ENCODE measurements around the gene MAGEB2. TPM values are rescaled to one million over a fixed set of nuclear protein-coding genes. Genes with fewer than 3 reads are reported as not detected.

The MAGEB2 gene
- total RNA-seq, 3 donors from 2014 or later: not detected

DNA sequence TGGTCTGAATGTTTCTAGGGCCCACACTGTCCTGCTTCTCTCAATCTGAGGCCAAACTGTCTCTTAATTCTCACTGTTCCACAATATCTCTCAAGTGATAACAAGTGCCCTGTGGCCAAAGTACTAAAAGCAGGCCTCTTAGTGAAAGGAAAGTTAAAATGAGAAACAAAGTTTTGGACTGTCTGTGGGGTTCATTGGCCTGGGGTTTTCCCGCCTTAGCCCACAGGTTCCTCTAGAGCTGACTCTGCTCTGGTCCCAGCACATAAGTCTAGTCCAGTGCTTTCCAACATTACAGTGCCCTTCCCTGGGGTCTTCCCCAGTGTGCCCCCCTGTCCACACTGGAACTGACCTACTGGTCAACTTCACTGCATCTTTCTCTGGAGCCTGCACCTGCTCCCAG, 37.9 kb downstream of the MAGEB2 start:
- no peaks in the 10 kb centered on the region for H3K4me1 ChIP-seq (ENCODE audit: low read depth)
- ATAC-seq (no peak), DNase-seq (no peak)
- no peaks in the 10 kb centered on the region for H3K9me3 ChIP-seq
- no peak overlapping the region for H3K4me3 ChIP-seq
- TF ChIP-seq, protein P1, sequence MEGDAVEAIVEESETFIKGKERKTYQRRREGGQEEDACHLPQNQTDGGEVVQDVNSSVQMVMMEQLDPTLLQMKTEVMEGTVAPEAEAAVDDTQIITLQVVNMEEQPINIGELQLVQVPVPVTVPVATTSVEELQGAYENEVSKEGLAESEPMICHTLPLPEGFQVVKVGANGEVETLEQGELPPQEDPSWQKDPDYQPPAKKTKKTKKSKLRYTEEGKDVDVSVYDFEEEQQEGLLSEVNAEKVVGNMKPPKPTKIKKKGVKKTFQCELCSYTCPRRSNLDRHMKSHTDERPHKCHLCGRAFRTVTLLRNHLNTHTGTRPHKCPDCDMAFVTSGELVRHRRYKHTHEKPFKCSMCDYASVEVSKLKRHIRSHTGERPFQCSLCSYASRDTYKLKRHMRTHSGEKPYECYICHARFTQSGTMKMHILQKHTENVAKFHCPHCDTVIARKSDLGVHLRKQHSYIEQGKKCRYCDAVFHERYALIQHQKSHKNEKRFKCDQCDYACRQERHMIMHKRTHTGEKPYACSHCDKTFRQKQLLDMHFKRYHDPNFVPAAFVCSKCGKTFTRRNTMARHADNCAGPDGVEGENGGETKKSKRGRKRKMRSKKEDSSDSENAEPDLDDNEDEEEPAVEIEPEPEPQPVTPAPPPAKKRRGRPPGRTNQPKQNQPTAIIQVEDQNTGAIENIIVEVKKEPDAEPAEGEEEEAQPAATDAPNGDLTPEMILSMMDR (IDR thresholded peaks at IDR 0.05): no peak
- intact Hi-C loops (cut with DNase I, micrococcal nuclease): no loop called here
- no peaks in the 10 kb centered on the region for H3K36me3 ChIP-seq (ENCODE audit: low read depth)

DNA sequence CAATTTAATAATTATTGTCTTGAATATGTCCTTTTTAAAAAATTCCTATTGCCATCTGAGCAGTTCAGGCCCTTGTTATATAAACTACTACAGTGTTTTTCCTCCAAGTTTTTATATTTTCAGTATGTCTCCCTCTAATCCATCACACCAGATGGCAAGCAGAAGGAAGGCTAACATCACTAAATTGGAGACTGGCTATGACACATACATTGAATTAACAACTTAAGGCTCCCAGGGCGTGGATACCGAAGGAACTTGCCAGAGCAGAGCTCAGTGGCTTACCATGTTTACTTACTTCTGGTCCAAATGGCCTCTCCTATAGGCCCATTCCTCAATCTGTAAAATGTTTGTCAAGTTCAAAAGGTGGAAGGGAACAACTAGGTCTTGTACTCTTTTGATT, 44.6 kb downstream of the MAGEB2 start:
- TF ChIP-seq, protein P1 (IDR thresholded peaks at IDR 0.05): no peak
- DNase-seq (peak in 1 of 3 donors; percentile 1), ATAC-seq (no peak)
- H3K36me3 ChIP-seq (ENCODE audit: low read depth): no peaks in the 10 kb centered on the region
- H3K4me3 ChIP-seq: no peak overlapping the region
- no peaks in the 10 kb centered on the region for H3K4me1 ChIP-seq (ENCODE audit: low read depth)
- intact Hi-C loops (cut with DNase I, micrococcal nuclease): no loop called here
- no peaks in the 10 kb centered on the region for H3K9me3 ChIP-seq

DNA sequence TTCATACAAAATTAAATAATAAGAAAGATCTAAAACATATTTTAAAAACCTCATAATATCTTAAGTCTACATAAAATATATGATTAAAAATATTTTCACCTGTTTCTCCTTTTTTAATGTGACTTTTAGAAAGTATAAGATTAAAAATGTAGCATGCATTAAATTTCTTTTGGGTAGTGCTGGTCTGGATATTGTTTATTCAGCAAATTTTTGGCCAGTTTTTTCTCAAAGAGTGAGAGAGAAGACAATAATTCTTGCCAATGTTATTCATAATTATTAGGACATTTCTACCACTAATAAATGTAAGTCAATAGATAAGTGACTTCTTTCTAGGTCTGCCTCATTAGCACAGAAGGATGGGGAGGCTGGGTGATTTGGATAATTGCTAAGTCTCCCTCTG, 45.6 kb downstream of the MAGEB2 start:
- TF ChIP-seq, protein P1 (IDR thresholded peaks at IDR 0.05): no peak
- H3K36me3 ChIP-seq (ENCODE audit: low read depth): no peaks in the 10 kb centered on the region
- DNase-seq (no peak), ATAC-seq (no peak)
- no peak overlapping the region for H3K4me3 ChIP-seq
- H3K9me3 ChIP-seq: no peaks in the 10 kb centered on the region
- intact Hi-C loops (cut with DNase I, micrococcal nuclease): no loop called here
- H3K4me1 ChIP-seq (ENCODE audit: low read depth): no peaks in the 10 kb centered on the region

DNA sequence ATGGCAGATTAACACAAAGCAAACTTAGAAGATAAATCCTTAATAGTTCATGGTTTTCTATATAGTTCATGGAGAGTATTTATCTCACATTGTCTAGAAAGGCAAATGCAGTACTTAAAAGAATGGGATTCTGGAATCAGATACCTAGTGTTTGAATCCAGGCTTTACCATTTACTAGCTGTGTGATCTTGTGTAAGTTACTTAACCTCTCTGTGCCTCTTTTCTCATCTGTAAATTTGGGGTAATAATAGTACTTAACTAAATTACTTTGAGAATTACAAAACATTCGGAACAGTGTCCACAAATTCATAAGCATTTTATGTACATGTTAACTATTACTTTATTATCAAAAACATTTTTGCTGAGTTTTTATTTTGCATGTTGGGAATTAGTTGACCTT, 47.4 kb downstream of the MAGEB2 start:
- DNase-seq (no peak), ATAC-seq (no peak)
- intact Hi-C loops (cut with DNase I, micrococcal nuclease): no loop called here

More for the DNA sequence above, 47.4 kb downstream of the MAGEB2 start:
- Histone ChIP-seq H3K4me1 (ENCODE audit: low read depth) (no peaks in the 10 kb centered on the region), H3K9me3 (no peaks in the 10 kb centered on the region), H3K4me3 (no peak overlapping the region), H3K36me3 (ENCODE audit: low read depth) (no peaks in the 10 kb centered on the region)
- TF ChIP-seq, protein P1 (IDR thresholded peaks at IDR 0.05): no peak

Other genes with a start within 250 kb of the MAGEB2 start
- gene MAGEB3, start 15.1 kb downstream of the MAGEB2 start, total RNA-seq: not detected
- gene MAGEB4, start 26.4 kb downstream of the MAGEB2 start, total RNA-seq: not detected
- gene MAGEB1, start 31.6 kb downstream of the MAGEB2 start, total RNA-seq: not detected
- gene NR0B1, start 93.8 kb downstream of the MAGEB2 start, total RNA-seq: not detected

Measured in mucosa of descending colon (tissue), 3 donors.